Stimulated activated CD4-positive, alpha-beta T cell treated with anti-CD3 and anti-CD28 coated beads, TNF-alpha, amount 100 ng/mL, for 1 hour (primary cell): ENCODE data around the gene STIP1.
"Not testable (repeated sequence)": the region's sequence is repeated elsewhere in the genome, so short reads cannot be mapped to it uniquely, and the experiment has no call there.

Experiments used
- DNase-seq, 3 donors: peaks; one replicate each; pipeline ENCODE4 v3.0.0-alpha.2; 2020; ENCODE audit warnings: low read depth in 3 of 3, low spot score in 1 of 3

The STIP1 gene

GRCh38 chr11:64235437-64236161 is 49.6 kb downstream of the STIP1 start:
- no peak for DNase-seq

GRCh38 chr11:64237484-64237951 is 51.5 kb downstream of the STIP1 start:
- DNase-seq = no peak

- no peak for DNase-seq
These were observed 52.1 kb downstream of the STIP1 start for GRCh38 chr11:64238076-64238475.

GRCh38 chr11:64238999-64239398 is 53.0 kb downstream of the STIP1 start:
- no peak for DNase-seq

GRCh38 chr11:64239662-64240434 is 53.9 kb downstream of the STIP1 start:
- no peak for DNase-seq

GRCh38 chr11:64240435-64241240 is 54.7 kb downstream of the STIP1 start, which contains the start of gene FKBP2:
FKBP2 (plus strand) TSS chr11:64241095; CDS start chr11:64242388, 1,293 bp downstream.
- peak; percentile 95 to 97 (median 97) for DNase-seq

- peak in 2 of 3 donors; percentile 100 for DNase-seq
These were observed 55.2 kb downstream of the STIP1 start for GRCh38 chr11:64241241-64241490.

- DNase-seq = peak in 1 of 3 donors; percentile 100
These were observed 55.8 kb downstream of the STIP1 start for GRCh38 chr11:64241491-64242374.

- no peak for DNase-seq
These were observed 57.4 kb downstream of the STIP1 start for GRCh38 chr11:64243236-64243854.

- DNase-seq = no peak
These were observed 58.1 kb downstream of the STIP1 start for GRCh38 chr11:64244107-64244506.

- no peak for DNase-seq
These were observed 59.0 kb downstream of the STIP1 start for GRCh38 chr11:64244966-64245365.

- peak in 2 of 3 donors; percentile 33 to 60 for DNase-seq
These were observed 59.4 kb downstream of the STIP1 start for GRCh38 chr11:64245401-64245796.

GRCh38 chr11:64245797-64246620 is 60.0 kb downstream of the STIP1 start:
- DNase-seq = peak; percentile 50 to 72 (median 63)

GRCh38 chr11:64246621-64246870 is 60.6 kb downstream of the STIP1 start:
- DNase-seq = not testable (repeated sequence)

GRCh38 chr11:64246871-64247728 is 61.1 kb downstream of the STIP1 start, which contains the start of gene PPP1R14B:
PPP1R14B (minus strand) TSS chr11:64246943; CDS start chr11:64246673, 270 bp downstream.
- DNase-seq = peak in 2 of 3 donors; percentile 57 to 82

GRCh38 chr11:64247729-64248531 is 62.0 kb downstream of the STIP1 start:
- no peak for DNase-seq

- DNase-seq = no peak
These were observed 62.6 kb downstream of the STIP1 start for GRCh38 chr11:64248578-64248977.

GRCh38 chr11:64249038-64249437 is 63.1 kb downstream of the STIP1 start:
- DNase-seq = no peak
